GM21423 (cell line): ENCODE results near the gene OR3A1.
"Not testable (repeated sequence)": the region's sequence is repeated elsewhere in the genome, so short reads cannot be mapped to it uniquely, and the experiment has no call there.

Source experiments
- ATAC-seq: cut with Tn5 transposase; IDR thresholded peaks from one replicate; pipeline ENCODE4 v1.9.1; 2021; ENCODE audit warnings: mild to moderate bottlenecking, moderate library complexity; ENCODE audit not compliant: unreplicated experiment

Gene OR3A1, protein sequence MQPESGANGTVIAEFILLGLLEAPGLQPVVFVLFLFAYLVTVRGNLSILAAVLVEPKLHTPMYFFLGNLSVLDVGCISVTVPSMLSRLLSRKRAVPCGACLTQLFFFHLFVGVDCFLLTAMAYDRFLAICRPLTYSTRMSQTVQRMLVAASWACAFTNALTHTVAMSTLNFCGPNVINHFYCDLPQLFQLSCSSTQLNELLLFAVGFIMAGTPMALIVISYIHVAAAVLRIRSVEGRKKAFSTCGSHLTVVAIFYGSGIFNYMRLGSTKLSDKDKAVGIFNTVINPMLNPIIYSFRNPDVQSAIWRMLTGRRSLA

DNA sequence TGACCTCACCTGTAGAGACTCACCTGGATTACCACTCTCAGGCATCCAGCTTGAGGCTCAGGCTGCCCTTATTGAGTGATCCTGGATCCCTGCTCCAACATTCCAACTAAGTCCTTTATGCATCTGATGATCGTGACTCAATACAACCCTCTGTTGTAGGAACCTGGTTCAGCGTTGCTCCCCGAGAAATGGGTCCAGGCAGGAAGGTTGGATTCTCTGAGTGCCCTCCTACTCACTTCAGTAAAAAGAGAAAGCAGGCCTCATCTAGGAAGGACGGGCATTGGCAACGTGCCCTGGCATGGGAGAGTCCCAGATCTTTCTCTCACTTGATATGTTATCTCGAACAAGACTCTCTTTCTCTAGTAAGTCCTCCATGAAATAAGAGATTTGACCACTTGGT lies at the start of gene OR3A1:
Gene OR3A1, minus strand, starts transcription at position 101 of the 400 bp plus-strand sequence. CDS start 5,778 bp downstream, outside the sequence.
- no peak for ATAC-seq

DNA sequence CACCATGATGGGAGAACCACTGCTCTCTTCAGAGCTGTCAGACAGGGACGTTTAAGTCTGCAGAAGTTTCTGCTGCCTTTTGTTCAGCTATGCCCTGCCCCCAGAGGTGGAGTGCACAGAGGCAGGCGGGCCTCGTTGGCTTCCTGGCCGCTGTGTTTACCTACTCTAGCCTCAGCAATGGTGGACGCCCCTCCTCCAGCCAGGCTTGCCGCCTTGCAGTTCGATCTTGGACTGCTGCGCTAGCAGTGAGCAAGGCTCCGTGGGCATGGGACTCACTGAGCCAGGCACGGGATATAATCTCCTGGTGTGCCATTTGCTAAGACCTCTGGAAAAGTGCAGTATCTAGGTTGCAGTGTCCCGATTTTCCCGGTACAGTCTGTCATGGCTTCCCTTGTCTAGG lies 44.6 kb upstream of the OR3A1 start:
- ATAC-seq, result not testable (repeated sequence)

DNA sequence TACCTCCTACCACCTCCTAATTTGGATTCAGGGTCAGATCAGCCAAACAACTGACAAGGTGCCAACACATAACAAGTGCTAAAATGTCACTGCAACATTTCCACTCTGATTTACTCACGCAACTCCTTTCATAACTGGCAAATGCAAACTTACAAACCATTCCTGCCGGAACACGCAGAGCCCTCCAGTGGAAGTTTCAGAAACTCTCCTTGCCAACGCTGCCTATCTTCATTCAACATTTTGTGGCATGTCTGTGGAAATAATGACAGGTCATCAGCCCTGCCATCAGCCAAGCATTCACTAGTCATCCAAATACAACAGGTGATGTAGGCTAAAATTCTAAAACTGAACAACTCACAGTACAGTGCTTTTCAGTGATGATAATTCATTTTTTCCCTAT lies 37.7 kb upstream of the OR3A1 start:
- ATAC-seq, result no peak

DNA sequence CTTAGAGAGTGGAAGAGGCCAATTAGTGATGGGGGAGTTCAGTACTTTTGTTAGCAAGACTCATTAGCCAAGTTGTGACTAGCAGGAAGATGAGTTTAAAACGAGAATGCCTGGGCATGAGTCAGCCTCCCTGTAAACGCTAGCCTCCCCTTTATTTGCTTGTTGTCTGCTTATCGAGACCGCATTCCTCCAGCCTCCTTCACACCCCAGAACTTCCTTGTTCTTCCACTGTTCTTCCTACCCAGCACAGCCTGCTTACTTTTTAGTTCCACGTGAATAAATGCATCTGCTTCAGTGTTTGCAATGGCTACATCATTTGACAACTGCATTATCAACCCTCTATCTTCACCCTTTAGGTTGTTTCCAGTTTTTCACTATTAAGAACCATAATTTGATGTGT lies 20.2 kb upstream of the OR3A1 start:
- ATAC-seq, result no peak

DNA sequence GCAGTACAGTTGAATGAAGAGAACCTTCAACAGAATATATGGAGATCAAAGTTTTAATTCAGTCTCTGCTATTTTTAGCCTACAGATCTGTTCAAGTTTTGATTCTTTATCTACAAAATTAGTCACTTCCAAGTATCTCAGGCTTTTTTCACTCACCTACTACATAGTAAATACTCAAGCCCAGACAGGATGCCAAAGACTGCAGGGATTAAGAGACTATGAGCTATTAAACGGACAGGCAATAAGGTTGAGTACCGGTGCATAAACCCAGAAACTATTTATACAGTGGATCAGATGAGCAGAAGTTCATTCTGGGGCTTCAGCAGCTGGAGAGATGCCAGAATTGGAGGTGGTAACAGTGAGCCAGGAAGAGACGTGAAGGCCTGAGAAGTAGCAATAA lies 18.7 kb upstream of the OR3A1 start:
- ATAC-seq, result no peak

- no peak for ATAC-seq
Observed at GRCh38 chr17:3308603-3309002, 10.4 kb upstream of the OR3A1 start.

DNA sequence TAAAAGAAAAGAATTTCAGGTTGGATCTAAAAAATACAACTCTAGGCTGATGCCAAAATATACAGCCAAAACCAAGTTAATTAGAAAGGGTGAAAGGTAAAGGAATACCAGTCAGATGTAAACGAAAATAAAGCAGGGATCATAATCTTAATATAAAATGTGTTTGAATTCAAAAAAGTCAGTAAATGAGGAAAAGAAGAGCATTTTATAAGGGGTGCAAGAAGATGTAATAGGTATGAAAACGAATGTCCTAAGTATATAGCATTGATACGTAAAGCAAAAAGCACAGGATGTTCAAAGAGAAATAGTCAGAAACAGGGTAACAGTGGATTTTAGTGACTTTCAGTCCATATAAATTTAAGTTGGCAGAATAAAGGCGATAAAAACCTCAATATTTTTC lies 2.5 kb downstream of the OR3A1 start:
- no peak for ATAC-seq

DNA sequence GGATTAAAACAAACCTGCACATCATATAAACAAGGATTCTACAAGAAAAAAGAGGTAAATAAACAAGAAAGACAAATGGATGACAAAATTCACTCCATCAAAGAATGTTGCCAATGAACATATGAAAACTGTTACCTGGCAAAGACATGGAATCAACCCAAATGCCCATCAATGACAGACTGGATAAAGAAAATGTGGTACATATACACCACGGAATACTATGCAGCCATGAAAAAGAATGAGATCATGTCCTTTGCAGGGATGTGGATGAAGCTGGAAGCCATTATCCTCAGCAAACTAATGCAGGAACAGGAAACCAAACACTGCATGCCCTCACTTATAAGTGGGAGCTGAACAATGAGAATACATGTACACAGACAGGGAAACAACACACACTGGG lies 4.6 kb downstream of the OR3A1 start:
- not testable (repeated sequence) for ATAC-seq

DNA sequence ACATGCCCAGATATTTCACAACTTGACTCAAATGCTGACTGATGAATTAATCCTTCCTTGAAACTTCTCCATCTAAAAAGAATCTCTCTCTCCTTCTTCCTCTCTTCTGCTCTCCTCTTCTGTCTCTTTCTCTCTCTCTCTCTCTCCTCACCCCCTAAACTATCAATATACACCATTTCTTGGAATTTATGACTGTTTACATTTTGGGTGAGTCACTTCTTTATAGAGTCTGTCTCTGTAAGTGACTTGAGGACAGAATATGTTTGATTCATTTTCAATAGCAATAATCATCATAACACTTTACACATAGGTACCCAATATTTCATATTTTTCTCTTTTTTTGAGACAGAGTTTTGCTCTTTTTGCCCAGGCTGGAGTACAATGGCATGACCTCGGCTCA lies 15.3 kb downstream of the OR3A1 start:
- no peak for ATAC-seq

GRCh38 chr17:3276126-3276525 lies 22.0 kb downstream of the OR3A1 start:
- no peak for ATAC-seq

DNA sequence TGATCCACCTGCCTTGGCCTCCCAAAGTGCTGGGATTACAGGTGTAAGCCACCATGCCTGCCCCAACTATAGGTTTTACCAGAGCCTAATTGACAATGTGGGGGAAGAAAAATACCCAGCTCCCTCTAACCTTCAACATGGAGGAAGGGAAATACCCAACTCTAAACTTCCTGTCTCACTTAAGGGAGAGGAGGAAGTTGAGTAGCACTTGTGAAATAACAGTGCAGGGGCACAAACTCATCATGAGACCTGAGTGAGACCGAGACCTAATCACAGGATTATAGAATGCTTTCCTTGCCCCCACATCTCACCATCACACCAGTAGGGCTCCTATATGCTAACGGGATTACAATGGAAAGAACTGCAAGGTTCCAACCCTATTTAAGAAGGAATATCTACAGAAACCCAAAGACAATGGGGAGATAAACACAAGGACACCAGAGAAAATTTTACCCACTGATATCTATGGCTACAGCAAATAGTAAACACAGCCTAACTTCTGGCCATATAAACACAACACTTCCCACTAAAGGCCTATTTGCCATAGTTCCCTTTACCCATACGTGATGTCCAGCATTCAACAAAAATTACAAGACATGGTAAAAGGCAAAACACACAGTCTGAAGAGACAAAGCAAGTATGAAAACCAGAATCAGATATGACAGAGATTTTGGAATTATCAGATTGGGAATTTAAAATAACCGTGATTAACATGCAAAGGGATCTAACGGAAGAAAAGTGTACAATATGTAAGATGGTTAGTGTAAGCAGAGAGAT lies 26.9 kb downstream of the OR3A1 start:
- ATAC-seq, result no peak

- no peak for ATAC-seq
Observed at GRCh38 chr17:3260600-3260999, 37.6 kb downstream of the OR3A1 start.

GRCh38 chr17:3260163-3260562 lies 38.0 kb downstream of the OR3A1 start:
- no peak for ATAC-seq

DNA sequence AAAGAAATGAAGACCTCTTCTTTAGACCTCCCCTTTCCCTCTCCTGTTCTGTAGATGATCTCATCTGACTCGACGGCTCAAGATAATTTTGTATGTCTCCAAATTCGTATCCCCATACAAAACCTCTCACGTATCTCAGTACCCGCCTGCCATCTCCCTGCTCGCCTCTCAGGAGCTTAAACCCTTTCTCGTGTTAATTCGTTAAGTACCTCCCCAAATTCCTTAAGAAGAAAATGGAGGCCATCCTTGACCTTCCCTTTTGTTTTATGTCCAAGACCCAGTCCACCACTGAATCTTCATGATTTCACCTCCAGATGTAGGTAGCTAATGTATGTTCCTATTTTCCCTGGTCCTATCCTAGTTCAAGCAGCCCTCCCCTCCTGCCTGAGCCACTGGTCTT lies 41.6 kb downstream of the OR3A1 start:
- ATAC-seq, result no peak

DNA sequence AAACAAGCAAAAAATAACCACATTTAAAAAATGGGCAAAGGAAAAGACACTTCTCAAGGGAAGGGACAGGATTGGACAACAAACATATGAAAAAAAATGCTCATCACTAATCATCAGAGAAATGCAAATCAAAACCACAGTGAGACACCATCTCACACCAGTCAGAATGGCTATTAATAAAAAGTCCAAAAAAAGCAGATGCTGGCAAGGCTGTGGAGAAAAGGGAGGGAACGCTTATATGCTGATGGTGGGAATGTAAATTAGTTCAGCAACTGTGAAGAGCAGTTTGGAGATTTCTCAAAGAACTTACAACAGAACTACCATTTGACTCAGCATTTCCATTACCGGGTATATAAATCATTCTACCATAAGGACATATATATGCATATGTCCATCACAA lies 49.1 kb downstream of the OR3A1 start:
- ATAC-seq, result not testable (repeated sequence)

DNA sequence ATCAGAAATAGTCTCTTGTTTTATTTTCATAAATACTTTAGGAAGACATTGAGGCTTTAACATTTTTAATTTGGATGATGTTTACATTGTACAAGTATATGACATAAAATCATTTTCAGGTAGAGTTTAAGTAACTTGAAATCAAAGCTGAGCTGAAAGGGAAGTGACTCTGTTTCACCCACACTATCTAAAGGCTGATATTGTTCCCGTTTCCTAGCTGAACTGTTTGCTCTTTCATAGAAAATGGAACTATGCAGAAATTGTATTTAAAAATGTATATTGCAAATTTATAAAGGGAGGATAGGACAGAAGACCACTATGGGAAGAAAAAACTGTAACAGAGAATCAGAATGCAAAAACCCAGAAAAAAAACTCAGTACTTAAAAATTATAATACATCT lies 53.3 kb downstream of the OR3A1 start:
- not testable (repeated sequence) for ATAC-seq

GRCh38 chr17:3241044-3241443 lies 57.1 kb downstream of the OR3A1 start:
- not testable (repeated sequence) for ATAC-seq
